Activated CD4-positive, alpha-beta memory T cell treated with anti-CD3 and anti-CD28 coated beads for 36 hours (primary cell): ENCODE data around the gene E4F1. TPM values are rescaled to one million over a fixed set of nuclear protein-coding genes. Genes with fewer than 3 reads are reported as not detected.

Experiments used
- CTCF ChIA-PET: fragments of 350-600 bp; sonication (Branson Sonifier 250); formaldehyde crosslinking; loops from one replicate; lab custom pipeline; 2021; ENCODE audit warnings: antibody characterized with exemption, inconsistent platforms; lab: Charles Lee
- POLR2A ChIA-PET: fragments of 350-600 bp; sonication (Branson Sonifier 250); formaldehyde crosslinking; loops from one replicate; lab custom pipeline; 2021; ENCODE audit warnings: antibody characterized with exemption; lab: Charles Lee
- DNase-seq: peaks from one replicate; pipeline ENCODE4 v3.0.0-alpha.2; 2020
- H3K27ac Mint-ChIP-seq: one replicate; pipeline ENCODE4 v1.8.0; 2021; ENCODE audit warnings: mixed read lengths
- H3K27me3 Mint-ChIP-seq: one replicate; pipeline ENCODE4 v1.8.0; 2021; ENCODE audit warnings: mixed read lengths
- H3K36me3 Mint-ChIP-seq: one replicate; pipeline ENCODE4 v1.8.0; 2021; ENCODE audit warnings: mixed read lengths
- H3K4me1 Mint-ChIP-seq: one replicate; pipeline ENCODE4 v1.8.0; 2021; ENCODE audit warnings: low read depth, mixed read lengths
- H3K4me3 Mint-ChIP-seq: one replicate; pipeline ENCODE4 v1.8.0; 2021; ENCODE audit warnings: mild to moderate bottlenecking, mixed read lengths
- H3K9me3 Mint-ChIP-seq: one replicate; pipeline ENCODE4 v1.8.0; 2021; ENCODE audit warnings: mixed read lengths
- intact Hi-C: fragments of 100-400 bp; cut with micrococcal nuclease; formaldehyde crosslinking; loops from one replicate; pipeline ENCODE4 v1.15.1; 2023
- microRNA-seq: library from miRNA; unstranded; fragments of <30 nt; microRNA quantifications from one replicate; pipeline ENCODE4 v1.2.0, GENCODE V29; 2022; ENCODE audit warnings: borderline number of aligned reads, borderline microRNAs expressed, borderline replicate concordance
- total RNA-seq, 2 experiments: library from RNA; stranded (reverse); gene quantifications; one replicate each; pipeline ENCODE4 v1.2.3, GENCODE V29; 2021

E4F1 gene
- total RNA-seq, 2 experiments from 2014 or later, result 19.3 to 19.6 TPM

DNA sequence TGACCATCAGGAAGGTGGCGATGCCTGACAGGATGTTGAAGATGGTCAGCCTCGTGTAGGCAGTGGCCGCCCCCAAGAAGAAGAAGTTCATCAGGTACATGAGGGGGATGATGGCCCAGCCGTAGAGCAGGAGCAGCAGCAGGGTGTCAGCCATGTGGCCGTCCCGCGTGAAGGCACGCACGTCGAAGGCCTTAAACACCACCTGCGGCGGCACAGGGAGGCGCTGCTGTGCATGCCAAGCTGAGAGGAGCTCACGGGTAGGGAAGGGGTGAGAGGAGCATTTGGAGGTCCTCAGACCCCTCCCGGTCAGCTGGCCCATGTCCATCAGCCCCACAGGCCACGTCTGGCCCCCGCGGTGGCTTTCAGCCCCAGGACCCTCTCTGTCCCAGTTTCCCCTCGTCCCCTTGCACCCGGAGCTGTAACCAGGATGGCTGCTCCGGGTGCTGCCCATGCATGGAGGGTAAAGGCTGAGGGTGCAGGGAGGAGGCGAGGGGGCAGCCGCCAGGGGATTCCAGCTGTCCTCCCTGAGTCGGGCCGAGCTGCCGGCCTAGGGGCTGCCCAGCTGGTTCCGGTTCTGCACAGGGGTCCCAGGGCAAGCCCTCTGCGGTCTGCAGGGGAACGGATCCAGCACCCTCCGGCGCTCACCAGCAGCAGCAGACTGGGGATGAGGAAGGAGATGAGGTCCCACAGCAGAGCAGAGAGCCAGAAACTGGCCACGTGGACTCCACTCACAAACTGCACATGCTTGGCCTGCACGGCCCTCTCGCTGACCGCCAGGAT is 61.6 kb downstream of the E4F1 start:
- intact Hi-C loops, result no loop called here
- Mint-ChIP-seq H3K4me1 (no peaks in the 10 kb centered on the region), H3K27ac (no peak overlapping the region), H3K36me3 (peaks cover 3% of the 10 kb centered on the region), H3K4me3 (no peak overlapping the region), H3K9me3 (no peaks in the 10 kb centered on the region), H3K27me3 (no peaks in the 10 kb centered on the region)
- ChIA-PET POLR2A (no interaction called here), CTCF (no interaction called here)
- DNase-seq, result no peak

Small RNAs within 50 kb of the gene (microRNA-seq; reads per million reads assigned to microRNA genes)
- gene MIR3677 (not detected), gene MIR4717 (not detected)

Other genes with a start within 250 kb of the E4F1 start
- not detected for gene NOXO1, start 242.1 kb upstream of the E4F1 start, total RNA-seq
- 10 to 100 TPM; 34.4 to 37.5 TPM for gene GFER, start 239.4 kb upstream of the E4F1 start, total RNA-seq
- 10 to 100 TPM; 11.9 to 12.4 TPM for gene SYNGR3, start 233.6 kb upstream of the E4F1 start, total RNA-seq
- gene ZNF598, start 213.8 kb upstream of the E4F1 start, total RNA-seq, result 10 to 100 TPM; 67.2 to 67.6 TPM
- gene NPW, start 203.8 kb upstream of the E4F1 start, total RNA-seq, result 1 to 10 TPM; 1.3 to 2.0 TPM
- gene NHERF2, start 196.7 kb upstream of the E4F1 start, total RNA-seq, result 1 to 10 TPM; 1.1 to 1.4 TPM
- 10 to 100 TPM; 24.3 to 26.2 TPM for gene NTHL1, start 175.8 kb upstream of the E4F1 start, total RNA-seq
- gene TSC2, start 175.6 kb upstream of the E4F1 start, total RNA-seq, result 10 to 100 TPM; 56.6 to 63.9 TPM
- 10 to 100 TPM; 56.7 to 59.4 TPM for gene PKD1, start 87.7 kb upstream of the E4F1 start, total RNA-seq
- gene RAB26, start 75.0 kb upstream of the E4F1 start, total RNA-seq, result under 1 TPM in 1 of 2 experiments, not detected in 1; 0.33 TPM
- 10 to 100 TPM; 77.1 to 80.3 TPM for gene TRAF7, start 67.8 kb upstream of the E4F1 start, total RNA-seq
- under 1 TPM; 0.36 to 0.83 TPM for gene CASKIN1, start 27.0 kb upstream of the E4F1 start, total RNA-seq
- gene MLST8, start 18.1 kb upstream of the E4F1 start, total RNA-seq, result 10 to 100 TPM; 49.7 to 50.4 TPM
- gene BRICD5, start 12.7 kb upstream of the E4F1 start, total RNA-seq, result 1 to 10 TPM; 5.7 to 8.5 TPM
- 10 to 100 TPM; 19.3 to 19.5 TPM for gene PGP, start 8.8 kb upstream of the E4F1 start, total RNA-seq
- under 1 TPM; 0.63 to 0.67 TPM for gene DNASE1L2, start 12.9 kb downstream of the E4F1 start, total RNA-seq
- gene ECI1, start 28.0 kb downstream of the E4F1 start, total RNA-seq, result 10 to 100 TPM; 50.7 to 52.5 TPM
- gene RNPS1, start 44.5 kb downstream of the E4F1 start, total RNA-seq, result 100 to 1,000 TPM; 292 to 294 TPM
- 1 to 10 TPM; 6.1 to 6.4 TPM for gene ABCA3, start 117.1 kb downstream of the E4F1 start, total RNA-seq
- 10 to 100 TPM; 53.5 to 54.7 TPM for gene CCNF, start 205.9 kb downstream of the E4F1 start, total RNA-seq
- 10 to 100 TPM; 23.9 to 24.3 TPM for gene TEDC2, start 236.5 kb downstream of the E4F1 start, total RNA-seq
- not detected for gene NTN3, start 247.7 kb downstream of the E4F1 start, total RNA-seq